GM18907 (cell line): ENCODE results near the gene DNM3.

Source experiments
- ATAC-seq: cut with Tn5 transposase; IDR thresholded peaks from one replicate; pipeline ENCODE4 v1.9.1; 2021; ENCODE audit warnings: mild to moderate bottlenecking, moderate library complexity; ENCODE audit not compliant: unreplicated experiment

The DNM3 gene

DNA sequence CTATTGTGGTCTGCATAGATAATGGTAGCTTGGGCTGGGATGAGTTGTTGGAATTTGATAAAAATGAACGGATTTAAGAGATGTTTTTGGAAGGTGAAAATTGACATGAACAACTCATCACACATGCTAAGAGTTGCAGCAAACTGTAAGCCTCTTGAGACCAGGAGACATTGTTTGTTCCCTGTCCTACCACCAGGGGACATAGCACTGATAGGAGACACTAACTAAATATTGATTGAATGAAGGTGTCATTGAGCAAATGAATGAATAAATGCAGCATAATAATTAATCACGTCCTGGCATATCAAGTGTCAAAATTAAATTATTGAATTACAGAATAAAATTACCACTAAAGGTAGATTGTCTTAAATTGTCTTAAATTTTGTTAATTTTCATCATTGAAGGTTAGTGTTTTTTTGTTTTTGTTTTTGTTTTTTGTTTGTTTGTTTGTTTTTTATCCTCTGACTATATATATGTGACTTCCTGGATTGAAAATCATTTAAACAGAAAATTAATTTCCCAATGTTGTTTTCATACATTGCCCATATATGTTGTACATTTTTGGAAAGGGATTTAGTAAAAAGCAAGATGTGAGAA is 293.9 kb downstream of the DNM3 start:
- no peak for ATAC-seq

DNA sequence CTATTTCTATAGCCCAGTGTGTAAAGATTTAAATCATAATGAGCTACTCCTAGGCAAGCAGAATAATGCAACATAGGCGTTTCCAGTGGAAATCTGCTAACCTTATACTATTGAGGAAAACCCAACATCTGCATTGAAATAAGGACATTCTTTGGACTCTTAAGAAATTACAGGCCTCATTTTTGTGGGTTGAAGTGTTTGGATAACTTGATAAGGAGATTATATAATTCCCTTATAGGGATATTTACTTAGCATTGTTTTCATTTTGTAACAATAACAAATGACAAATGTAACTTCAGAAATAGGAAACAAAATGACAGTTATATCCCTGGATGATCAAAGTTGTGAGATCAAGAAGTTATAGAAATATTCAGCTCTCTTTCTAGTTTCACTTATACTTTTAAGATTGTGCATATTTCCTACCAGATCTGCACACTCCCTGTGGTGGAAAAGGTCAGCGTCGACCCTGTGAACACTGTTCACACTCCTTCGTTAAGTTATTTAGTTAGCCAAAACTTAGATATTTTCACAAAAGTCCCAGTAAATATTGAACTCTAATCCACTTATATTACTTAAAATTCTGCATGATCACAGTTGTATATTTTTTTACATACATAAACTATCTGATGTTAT is 294.8 kb downstream of the DNM3 start:
- ATAC-seq = no peak

DNA sequence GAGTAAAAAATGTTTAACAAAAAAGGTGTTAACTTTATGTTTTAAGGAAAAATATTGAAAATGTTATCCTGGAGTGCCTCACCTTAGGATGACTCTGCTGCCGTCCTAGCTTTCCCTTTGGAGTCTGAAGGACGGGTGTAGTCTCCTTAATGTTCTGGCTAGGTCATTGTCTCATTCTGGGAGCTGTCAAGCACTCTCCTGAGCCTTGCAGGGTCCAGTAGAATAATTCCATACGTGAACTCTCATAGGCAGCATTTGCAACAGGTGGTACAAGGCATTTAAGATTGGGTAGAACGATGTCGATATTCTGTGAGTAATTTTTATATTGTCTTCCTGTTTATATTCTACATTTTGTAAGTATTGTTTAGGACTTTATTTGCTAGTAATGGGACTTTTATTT is 295.6 kb downstream of the DNM3 start:
- no peak for ATAC-seq

DNA sequence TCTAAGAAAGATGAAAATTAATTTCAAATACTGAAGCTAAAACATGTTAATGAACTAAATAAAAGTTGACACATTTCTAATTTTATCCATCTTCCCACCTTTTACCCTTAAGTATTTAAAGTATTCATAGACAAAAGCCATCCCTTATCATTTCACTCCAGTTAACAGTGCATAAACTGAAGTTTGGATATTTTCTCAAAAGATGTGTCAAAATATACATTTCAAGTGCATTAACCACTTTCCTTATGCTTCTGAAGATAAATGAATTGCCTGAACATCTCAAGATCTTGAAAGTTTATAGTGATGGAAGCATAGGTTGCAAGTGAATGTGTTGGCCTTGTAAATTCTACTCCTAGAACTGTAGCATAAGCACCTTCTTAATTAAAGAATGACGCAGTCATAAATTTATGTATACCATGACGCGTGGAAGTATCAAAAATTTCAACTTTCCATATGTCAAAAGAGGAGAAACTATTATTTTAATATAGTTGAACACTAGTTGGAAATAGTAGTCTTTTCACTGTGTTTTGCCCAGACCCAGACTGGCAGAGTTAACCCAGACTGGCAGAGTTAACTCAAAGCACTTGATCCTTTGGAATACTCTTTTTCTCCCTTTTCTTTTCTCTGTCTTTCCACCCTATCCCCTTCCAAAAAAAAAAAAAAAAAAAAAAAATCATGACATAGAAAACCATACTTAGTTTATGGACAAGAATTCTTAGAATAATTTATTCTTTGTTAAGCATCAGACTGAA is 296.6 kb downstream of the DNM3 start:
- no peak for ATAC-seq

DNA sequence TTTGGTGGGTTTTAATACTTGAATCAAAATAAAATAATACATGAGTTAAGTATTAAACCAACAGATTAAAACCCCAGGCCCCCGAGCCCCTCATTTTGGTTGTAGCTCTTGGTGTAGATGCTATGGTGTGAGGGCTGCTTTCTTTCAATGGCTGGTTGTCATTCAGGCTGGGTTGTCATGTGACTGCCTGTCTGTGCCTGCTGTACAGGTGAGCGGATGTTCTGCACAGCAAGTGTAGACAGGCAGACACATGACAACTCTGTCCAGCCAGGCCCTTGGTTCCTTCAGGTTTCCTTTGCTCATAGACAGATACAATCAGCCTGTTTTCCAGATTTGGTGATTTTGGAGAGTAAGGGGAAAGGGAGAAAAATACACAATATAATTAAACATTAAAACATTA is 297.3 kb downstream of the DNM3 start:
- ATAC-seq = no peak

DNA sequence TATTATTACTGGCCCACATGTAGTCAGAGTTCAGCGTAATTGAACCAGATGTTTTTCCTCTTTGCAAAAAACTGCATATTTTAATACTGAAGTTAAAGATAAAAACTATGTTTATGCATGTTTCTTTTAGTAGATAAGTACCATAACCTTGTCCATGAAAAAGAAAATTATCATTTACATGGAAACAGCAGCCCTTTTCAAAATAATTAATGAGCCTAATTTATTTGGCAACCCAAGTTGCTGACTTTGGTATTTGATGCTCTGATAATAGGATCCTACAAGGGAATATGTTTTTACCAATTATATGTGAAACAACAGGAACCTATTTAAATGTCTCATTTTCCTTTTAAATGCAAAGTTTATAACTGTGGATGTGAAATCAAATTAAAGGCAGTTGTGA is 297.9 kb downstream of the DNM3 start:
- no peak for ATAC-seq

DNA sequence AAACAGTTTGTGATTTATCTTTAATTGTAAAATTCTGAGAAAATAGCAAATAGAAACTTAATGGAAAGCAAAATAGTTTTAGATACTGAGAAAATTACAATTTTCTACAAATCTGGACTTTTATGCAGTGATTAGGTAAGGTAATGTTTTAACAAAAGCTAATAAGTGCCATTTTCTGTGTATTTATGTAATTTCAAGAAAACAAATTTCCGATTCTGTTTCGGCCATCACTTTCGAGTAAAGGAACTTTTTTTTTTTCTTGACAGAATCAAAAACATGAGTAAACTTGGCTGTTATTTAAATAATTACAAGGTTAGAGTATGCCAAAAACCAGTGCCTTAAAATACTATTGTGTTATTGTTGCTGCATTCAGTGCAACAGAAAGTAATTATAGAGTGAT is 298.8 kb downstream of the DNM3 start:
- no peak for ATAC-seq

DNA sequence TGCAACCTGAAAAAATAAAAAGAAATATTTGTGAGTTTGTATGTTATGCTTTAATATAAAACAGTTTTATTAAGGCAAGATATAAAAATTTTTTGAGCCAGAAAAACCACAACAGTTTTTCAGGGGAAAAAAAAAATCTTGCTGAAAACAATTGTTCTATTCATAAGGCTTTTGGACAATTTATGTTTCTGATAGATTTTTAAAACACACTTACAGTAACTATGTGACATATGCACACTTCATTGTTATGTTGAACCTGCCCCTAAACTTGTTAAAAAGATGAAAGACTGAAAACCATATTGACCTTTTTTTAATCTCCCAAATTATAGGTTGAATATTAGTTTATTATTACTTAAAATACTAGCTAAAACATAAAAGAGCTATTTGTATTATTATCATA is 299.3 kb downstream of the DNM3 start:
- ATAC-seq = no peak

DNA sequence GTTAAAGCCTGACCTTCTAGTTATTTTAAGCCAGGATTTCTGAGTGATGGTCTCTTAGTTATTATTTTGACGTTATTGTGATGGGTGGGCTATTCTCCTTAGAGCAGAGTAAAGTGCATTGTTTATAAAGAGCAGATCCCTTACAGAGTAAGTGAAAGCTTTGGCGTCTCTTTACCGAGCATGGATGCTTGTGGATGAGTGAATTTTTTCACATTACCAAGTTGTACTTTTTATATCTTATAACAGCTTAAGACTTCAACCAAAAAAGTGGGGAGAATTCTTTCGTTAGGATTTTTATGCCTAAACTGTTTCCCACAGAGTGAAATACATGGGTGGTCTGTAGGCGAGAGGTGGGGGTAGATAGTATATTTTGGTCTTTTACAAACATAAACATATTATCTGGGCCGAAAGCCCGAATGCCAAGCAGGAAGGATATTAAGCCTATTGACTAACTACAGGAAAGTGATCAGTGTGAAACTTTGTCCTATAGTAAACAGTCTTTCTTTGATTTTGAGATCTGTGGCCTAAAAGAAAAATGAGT is 300.1 kb downstream of the DNM3 start:
- ATAC-seq = no peak

DNA sequence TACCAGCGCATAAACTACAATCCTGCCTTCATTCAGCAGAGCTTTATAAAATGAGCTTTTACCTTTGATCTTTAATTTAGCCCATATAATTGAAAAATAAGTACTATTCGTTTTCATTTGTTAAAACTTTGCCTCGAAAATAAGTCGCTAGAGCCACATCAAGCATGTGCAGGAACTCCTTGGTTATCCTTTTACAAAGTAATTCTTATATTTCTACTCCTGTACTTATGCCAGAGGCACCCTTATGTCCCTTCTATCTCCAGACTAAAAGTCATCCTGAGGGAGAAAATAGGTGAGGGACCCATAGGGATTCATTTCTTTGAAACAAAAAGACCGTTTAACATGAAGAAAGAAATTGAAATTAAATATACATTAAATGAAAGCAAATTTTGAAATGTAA is 301.0 kb downstream of the DNM3 start:
- no peak for ATAC-seq

DNA sequence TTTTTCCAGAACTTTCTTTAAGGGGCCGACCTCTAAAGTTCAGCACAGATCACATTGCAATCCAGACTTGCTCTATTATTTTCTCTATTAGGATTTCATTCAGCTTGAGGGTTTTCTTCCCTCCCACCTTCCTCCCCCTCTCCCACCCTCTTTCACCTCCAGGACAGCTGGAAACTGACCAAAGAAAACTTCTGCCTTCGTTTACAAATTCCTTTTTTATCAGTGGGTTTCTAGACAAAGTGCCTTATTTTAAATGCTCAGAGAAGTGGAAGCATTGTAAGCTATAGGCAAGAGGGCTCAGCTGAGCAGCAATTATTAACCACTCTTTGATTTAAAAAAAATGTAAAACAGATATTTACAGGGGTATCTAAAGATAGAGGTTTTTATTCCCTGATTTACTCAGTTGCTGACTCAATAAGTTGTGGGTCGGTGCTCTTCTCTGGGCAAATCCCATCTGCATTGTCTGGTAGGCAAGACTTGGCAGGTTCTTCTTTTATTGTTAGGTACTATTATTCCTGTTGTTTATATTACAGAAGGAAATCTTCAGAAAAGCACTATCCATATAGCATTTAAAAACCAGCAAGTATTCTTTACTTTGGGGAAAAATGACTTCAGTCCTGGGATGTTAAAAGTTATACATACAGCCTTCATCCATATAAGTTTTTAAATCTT is 302.2 kb downstream of the DNM3 start:
- ATAC-seq = no peak

DNA sequence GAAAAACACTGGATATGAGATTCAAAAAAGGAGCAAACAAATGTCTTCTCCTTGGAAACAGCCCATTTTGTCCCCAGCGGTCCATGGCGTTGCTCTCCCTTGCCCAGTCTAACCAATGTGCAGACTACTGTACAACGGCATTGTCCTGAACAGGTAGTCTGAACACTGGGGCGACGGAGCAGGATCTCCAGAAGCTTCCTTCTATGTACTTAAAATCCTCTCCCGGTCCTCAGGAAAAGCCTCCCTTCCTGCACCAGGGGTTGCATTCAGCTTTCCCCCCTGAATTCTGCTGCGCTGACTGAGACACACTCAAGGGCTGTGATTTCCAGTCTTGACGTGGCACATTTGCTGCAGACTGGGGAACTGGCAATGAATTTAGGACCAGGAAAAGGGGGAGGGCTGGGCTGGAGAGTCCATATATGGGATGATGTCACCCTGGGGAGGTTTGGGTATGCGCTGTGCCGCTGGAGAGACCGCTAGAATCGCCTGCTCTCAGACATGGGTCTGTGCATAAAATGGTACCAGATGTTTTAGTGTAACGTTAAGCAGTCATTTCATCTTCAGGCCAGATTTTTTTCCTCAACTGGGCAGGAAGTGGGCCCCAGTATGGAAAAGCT is 303.3 kb downstream of the DNM3 start:
- no peak for ATAC-seq

DNA sequence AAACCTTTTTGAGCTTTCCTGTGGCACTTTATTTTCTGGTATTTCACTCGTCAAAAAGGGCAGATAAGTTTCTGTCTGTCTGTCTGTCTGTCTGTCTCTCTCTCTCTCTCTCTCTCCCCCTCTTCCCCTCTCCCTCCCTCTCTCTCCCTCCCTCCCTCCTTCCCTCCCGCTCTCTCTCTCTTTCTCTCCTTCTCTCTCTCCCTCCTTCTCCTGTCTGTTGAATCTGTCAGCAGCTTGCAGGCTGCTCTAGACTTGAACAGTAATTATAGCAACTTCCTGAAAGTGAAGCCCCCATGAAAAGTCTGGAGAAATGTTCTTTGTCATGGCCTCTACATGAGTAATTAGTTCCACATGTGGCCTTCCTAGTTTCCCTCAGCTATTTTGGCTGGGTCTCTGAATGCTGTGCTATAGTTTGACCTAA is 303.9 kb downstream of the DNM3 start:
- ATAC-seq = no peak

DNA sequence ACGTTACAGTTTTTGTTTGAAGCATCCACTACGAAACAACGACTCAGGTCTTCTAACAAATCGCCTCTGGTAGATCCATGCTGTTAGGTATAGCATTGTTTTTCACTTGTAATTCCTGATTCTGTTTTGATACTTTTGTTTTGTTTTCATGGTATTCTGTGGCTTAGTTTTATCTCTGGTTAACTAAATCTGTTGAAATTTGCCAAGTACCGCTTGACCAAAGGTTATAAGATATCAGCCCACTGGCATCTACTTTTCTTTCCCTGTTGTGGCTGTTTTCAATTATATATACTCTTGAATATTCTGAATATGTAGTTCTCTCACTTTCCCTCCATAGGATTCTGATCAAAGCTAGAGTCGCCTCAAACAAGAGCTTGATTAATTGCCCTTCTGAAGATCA is 304.4 kb downstream of the DNM3 start:
- no peak for ATAC-seq

DNA sequence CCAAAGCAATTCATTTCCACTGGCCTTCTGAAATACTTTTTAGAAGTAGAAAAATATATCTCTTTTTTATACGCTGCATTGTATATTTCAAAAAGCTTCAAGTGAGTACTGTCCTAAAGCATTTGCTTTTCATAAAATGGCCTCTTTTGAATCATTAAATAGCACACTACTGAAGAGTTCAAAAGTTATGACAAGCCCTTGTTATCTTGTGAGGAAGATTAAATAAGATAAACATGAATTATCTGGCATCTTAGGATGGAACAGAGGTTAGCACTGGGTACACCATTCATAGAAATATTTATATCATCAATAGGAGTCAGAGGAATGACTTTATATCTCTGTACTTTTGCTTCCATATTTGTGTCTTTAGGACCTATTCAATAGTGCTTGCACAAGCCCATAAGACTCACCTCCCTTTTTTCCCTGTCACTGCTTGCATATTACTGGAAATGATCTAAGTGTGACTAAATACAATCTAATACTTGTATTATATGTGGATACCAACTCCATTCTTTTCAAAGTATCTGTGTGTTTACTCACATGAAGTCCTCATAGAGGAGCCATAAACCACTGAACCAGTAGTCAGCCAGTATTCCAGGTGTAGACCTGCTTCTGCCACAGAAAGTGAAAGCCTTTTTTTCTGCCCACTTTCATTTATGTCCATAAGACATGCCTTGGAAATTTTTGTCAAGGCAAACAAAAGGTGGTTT is 305.0 kb downstream of the DNM3 start:
- no peak for ATAC-seq

DNA sequence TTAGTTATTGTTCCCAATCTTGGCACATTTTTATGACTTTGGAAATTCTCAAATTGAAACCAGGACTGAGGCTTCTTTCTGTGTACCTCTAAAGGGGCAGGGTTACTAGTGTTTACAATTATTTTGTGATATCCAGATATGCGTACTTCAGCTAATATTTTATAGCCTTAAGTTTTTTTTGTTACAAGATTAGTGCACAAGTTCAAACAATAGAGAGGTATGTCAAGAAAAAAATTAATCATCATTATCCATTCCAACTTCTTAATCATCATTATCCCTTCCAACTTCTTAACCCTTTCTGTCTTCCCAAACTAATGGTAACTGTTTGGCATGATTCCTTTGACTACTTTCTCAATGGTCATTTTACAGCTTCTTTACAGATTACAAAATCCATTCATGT is 306.2 kb downstream of the DNM3 start:
- no peak for ATAC-seq

DNA sequence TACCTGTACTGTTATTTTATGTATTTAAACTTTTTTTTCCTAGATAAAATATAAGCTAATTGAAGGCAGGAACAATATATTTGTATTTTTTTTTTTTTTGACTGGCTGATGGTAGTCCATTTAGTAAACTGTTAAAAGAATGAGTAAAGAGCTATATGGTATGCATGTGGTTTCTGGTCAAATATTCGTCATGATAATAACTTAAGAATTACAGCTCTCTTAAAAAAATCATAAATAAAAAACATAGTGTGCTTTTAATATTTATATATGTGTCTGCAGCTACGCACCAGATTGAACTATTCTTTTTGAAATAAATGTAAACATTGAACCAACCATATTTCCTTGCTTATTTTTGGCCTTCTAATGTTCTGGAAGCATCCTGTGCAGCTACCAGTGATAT is 306.9 kb downstream of the DNM3 start:
- no peak for ATAC-seq

DNA sequence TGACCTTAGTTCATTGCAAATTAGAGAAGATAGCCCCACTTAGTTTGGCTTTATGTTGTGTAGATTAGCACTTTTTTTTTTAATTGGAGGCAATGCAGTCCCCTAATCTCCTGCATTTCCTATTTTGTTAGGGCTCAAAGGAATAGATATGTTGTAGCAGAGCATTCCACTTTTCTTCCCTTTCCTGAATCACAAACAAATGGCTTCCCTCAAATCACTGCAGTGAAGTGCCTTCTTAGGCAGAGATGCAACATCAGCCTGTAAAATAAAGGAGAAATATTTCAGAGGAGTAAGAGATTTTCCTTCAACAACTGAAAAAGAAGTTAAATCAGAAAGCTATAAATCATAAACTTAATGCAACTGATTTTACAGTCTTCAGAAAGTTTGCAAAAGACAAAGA is 307.4 kb downstream of the DNM3 start:
- ATAC-seq = no peak

DNA sequence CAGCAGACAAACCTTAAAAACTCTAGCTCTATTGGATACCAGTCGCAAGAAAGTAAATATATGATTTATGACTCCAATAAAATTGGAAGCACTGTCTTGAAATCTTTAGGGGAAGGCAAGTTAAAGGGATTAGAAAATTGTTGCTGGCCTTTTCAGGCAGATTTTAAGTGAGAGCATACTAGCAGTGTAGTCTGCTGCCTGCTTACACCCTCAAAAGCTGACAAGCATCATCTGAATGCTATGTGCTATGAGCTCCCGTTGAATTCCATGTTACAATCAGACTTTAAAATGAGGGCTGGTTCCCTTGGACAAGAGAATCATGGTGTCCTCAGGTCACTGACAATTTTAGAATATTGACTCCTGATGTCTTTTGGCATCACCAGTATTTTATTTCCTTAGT is 308.0 kb downstream of the DNM3 start:
- no peak for ATAC-seq

DNA sequence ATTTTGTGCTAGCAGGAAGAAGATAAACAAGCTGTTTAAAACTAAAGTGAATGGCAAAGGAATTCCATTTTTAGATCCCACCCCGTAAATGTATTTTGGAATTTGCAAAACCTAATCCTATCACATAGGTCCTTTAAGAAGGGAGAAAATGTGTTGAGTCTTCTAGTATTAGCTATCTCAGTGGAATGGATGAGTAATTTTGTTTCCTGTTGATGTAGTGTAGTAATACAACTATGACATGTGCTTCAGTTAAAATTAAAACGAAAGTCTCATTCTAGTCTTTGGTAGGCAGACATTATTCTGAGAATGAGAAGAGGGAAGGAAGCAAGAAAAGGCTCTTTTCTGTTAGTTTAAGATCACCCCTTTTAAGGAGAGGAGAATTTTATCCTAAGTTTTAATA is 313.3 kb downstream of the DNM3 start:
- peak; percentile 90 for ATAC-seq

DNA sequence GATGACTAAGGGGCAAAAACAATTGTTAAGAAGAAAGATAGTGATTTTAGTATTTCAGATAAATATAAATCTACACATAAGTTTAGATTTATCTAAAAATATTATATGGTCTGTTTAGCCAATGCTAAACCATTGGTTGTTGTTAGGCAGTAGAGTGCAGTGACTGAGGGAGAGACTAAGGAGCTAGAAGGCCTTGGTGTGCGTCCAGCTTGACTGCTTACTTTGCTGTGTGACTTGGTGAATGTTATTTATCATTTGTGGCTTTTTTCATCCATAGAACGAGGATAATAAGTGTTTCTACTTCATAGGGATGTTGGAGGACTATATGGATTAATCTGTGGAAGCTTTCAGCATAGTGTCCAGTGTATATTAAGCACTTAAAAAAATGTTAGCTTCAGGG is 314.5 kb downstream of the DNM3 start:
- ATAC-seq = no peak
